IMR-90 (cell line): Measurements from ENCODE around the gene WDR46. TPM values are rescaled to one million over a fixed set of nuclear protein-coding genes. Genes with fewer than 3 reads are reported as not detected.

Source experiments
- ATAC-seq: fragments of 200-7000 bp; cut with Tn5 transposase; 2 replicates; pipeline ENCODE4 v1.9.1; 2020; ENCODE audit warnings: low read depth, mild to moderate bottlenecking, moderate library complexity
- BruUV-seq: library from RNA; stranded (reverse); fragments of 400-500 nt; replicated peaks from 2 replicates; lab custom pipeline; 2021; lab: Mats Ljungman, UMichigan
- CTCF ChIA-PET: fragments of 300-600 bp; formaldehyde crosslinking; extraction: SDS; loops from one replicate; lab custom pipeline; 2021; ENCODE audit warnings: antibody characterized with exemption; lab: Yijun Ruan, JAX
- POLR2A ChIA-PET: fragments of 300-600 bp; sonication (Branson Sonifier 250); formaldehyde crosslinking; loops from one replicate; lab custom pipeline; 2022; ENCODE audit warnings: antibody characterized with exemption; ENCODE audit not compliant: unreplicated experiment; lab: Charles Lee
- DNase-seq: peaks from one replicate; pipeline ENCODE4 v3.0.0; 2013
- H2AFZ ChIP-seq: replicated peaks from 2 replicates; pipeline ENCODE3; 2013; ENCODE audit warnings: low read length, mild to moderate bottlenecking; ENCODE audit not compliant: poor library complexity
- H2AK5ac ChIP-seq: 2 replicates; pipeline ENCODE4 v1.6.1; 2013; ENCODE audit warnings: low read depth, low read length, inconsistent platforms
- H2AK9ac ChIP-seq: replicated peaks from 2 replicates; pipeline ENCODE3; 2013; ENCODE audit warnings: mild to moderate bottlenecking, low read depth, low read length, moderate library complexity; ENCODE audit not compliant: poor library complexity
- H2BK120ac ChIP-seq: 2 replicates; pipeline ENCODE4 v1.6.1; 2013; ENCODE audit warnings: low read depth, low read length, inconsistent platforms
- H2BK15ac ChIP-seq: 3 replicates; pipeline ENCODE4 v1.6.1; 2013; ENCODE audit warnings: low read depth, low read length, inconsistent platforms
- H2BK20ac ChIP-seq: 2 replicates; pipeline ENCODE4 v1.6.1; 2013; ENCODE audit warnings: low read depth, mild to moderate bottlenecking, inconsistent platforms, low read length, moderate library complexity
- H2BK5ac ChIP-seq: 2 replicates; pipeline ENCODE4 v1.6.1; 2013; ENCODE audit warnings: mild to moderate bottlenecking, low read depth, low read length, inconsistent platforms; ENCODE audit not compliant: poor library complexity, severe bottlenecking
- H3K14ac ChIP-seq: replicated peaks from 2 replicates; pipeline ENCODE4 v1.6.1; 2013; ENCODE audit warnings: low read depth, low read length, inconsistent platforms
- H3K18ac ChIP-seq: 2 replicates; pipeline ENCODE4 v1.6.1; 2013; ENCODE audit warnings: low read depth, low read length, control low read depth
- H3K23ac ChIP-seq: 2 replicates; pipeline ENCODE4 v1.6.1; 2013; ENCODE audit warnings: low read depth, low read length, inconsistent platforms
- H3K27ac ChIP-seq: 2 replicates; pipeline ENCODE4 v1.5.1; 2013; ENCODE audit warnings: mild to moderate bottlenecking, control low read depth, low read length; ENCODE audit not compliant: insufficient read depth
- H3K27me3 ChIP-seq: 2 replicates; pipeline ENCODE4 v1.6.1; 2013; ENCODE audit warnings: low read length; ENCODE audit not compliant: control insufficient read depth, insufficient read depth
- H3K36me3 ChIP-seq: 2 replicates; pipeline ENCODE4 v1.6.1; 2013; ENCODE audit warnings: low read length, mixed read lengths; ENCODE audit not compliant: control insufficient read depth, insufficient read depth
- H3K4ac ChIP-seq: 2 replicates; pipeline ENCODE4 v1.6.1; 2013; ENCODE audit warnings: low read depth, low read length, inconsistent platforms
- H3K4me1 ChIP-seq: 2 replicates; pipeline ENCODE4 v1.6.1; 2013; ENCODE audit warnings: low read length, mixed read lengths; ENCODE audit not compliant: control insufficient read depth, insufficient read depth
- H3K4me2 ChIP-seq: 2 replicates; pipeline ENCODE4 v1.6.1; 2013; ENCODE audit warnings: low read depth, mild to moderate bottlenecking, control low read depth, low read length, moderate library complexity
- H3K4me3 ChIP-seq: 2 replicates; pipeline ENCODE4 v1.5.1; 2013; ENCODE audit warnings: low read depth, mild to moderate bottlenecking, control low read depth, low read length, moderate library complexity; ENCODE audit not compliant: insufficient read depth
- H3K56ac ChIP-seq: 2 replicates; pipeline ENCODE4 v1.6.1; 2013; ENCODE audit warnings: low read length, inconsistent platforms; ENCODE audit not compliant: insufficient read depth; ENCODE audit errors: extremely low read depth
- H3K79me1 ChIP-seq, 2 experiments: 2 replicates each; pipeline ENCODE4 v1.6.1; 2013; ENCODE audit warnings: low read length in 2 of 2, inconsistent platforms in 1 of 2, low read depth in 1 of 2
- H3K9ac ChIP-seq: 2 replicates; pipeline ENCODE4 v1.6.1; 2013; ENCODE audit warnings: low read depth, low read length, control low read depth
- H3K9me1 ChIP-seq: 2 replicates; pipeline ENCODE4 v1.6.1; 2013; ENCODE audit warnings: low read length, inconsistent platforms; ENCODE audit not compliant: insufficient read depth
- H3K9me3 ChIP-seq: 2 replicates; pipeline ENCODE4 v1.6.1; 2013; ENCODE audit warnings: low read length; ENCODE audit not compliant: control insufficient read depth, insufficient read depth
- H4K20me1 ChIP-seq: 2 replicates; pipeline ENCODE4 v1.6.1; 2013; ENCODE audit warnings: low read length, inconsistent platforms; ENCODE audit not compliant: insufficient read depth
- H4K5ac ChIP-seq: 2 replicates; pipeline ENCODE4 v1.6.1; 2013; ENCODE audit warnings: mild to moderate bottlenecking, low read depth, low read length, control low read depth
- H4K8ac ChIP-seq, 2 experiments: 2 replicates each; pipeline ENCODE4 v1.6.1; 2013; ENCODE audit warnings: low read depth in 2 of 2, low read length in 2 of 2, control low read depth in 1 of 2, inconsistent platforms in 1 of 2
- H4K91ac ChIP-seq: 2 replicates; pipeline ENCODE4 v1.6.1; 2013; ENCODE audit warnings: low read depth, low read length, inconsistent platforms; ENCODE audit not compliant: insufficient read depth
- BHLHE40 ChIP-seq: fragments of 150-350 bp; IDR thresholded peaks from 2 replicates; pipeline ENCODE4 v1.6.1; 2016; ENCODE audit warnings: mild to moderate bottlenecking, low read depth, low read length
- CEBPB ChIP-seq: IDR thresholded peaks from 2 replicates; pipeline ENCODE4 v1.6.1; 2012; ENCODE audit warnings: low read depth, low read length, improper control_type of control experiment
- CHD1 ChIP-seq: IDR thresholded peaks from 2 replicates; pipeline ENCODE4 v1.6.1; 2012; ENCODE audit warnings: low read depth, low read length, improper control_type of control experiment
- FOS ChIP-seq: fragments of 150-350 bp; IDR thresholded peaks from 2 replicates; pipeline ENCODE4 v1.6.1; 2016; ENCODE audit warnings: low read depth, low read length
- MAFK ChIP-seq: IDR thresholded peaks from 2 replicates; pipeline ENCODE4 v1.6.1; 2012; ENCODE audit warnings: low read depth, low read length, improper control_type of control experiment
- NFE2L2 ChIP-seq: fragments of 150-350 bp; IDR thresholded peaks from 2 replicates; pipeline ENCODE4 v1.6.1; 2016; ENCODE audit warnings: low read depth, mild to moderate bottlenecking, low read length
- POLR2A ChIP-seq: IDR thresholded peaks from 2 replicates; pipeline ENCODE4 v1.6.1; 2012; ENCODE audit warnings: mild to moderate bottlenecking, low read depth, low read length
- RAD21 ChIP-seq: IDR thresholded peaks from 2 replicates; pipeline ENCODE4 v1.6.1; 2012; ENCODE audit warnings: low read length, improper control_type of control experiment
- RCOR1 ChIP-seq: IDR thresholded peaks from 2 replicates; pipeline ENCODE4 v1.6.1; 2012; ENCODE audit warnings: mild to moderate bottlenecking, low read length, improper control_type of control experiment; ENCODE audit not compliant: insufficient replicate concordance
- RFX5 ChIP-seq: IDR thresholded peaks from 2 replicates; pipeline ENCODE4 v1.8.0; 2012; ENCODE audit warnings: low read depth, mild to moderate bottlenecking, low read length, moderate library complexity
- SMC3 ChIP-seq: fragments of 150-350 bp; IDR thresholded peaks from 2 replicates; pipeline ENCODE4 v1.6.1; 2016; ENCODE audit warnings: low read depth, mild to moderate bottlenecking, antibody characterized with exemption, low read length, moderate library complexity
- USF2 ChIP-seq: fragments of 150-350 bp; IDR thresholded peaks from 2 replicates; pipeline ENCODE4 v1.6.1; 2017; ENCODE audit warnings: mild to moderate bottlenecking, antibody characterized with exemption, low read length, low read depth
- WGBS, 2 experiments: methylation state at CpG; one replicate each; pipeline versions ENCODE4 v1.1.5 to v1.1.7; 2013; ENCODE audit warnings: missing lambda C conversion rate in 2 of 2; ENCODE audit not compliant: insufficient read length in 1 of 2; ENCODE audit errors: extremely low coverage in 2 of 2; 5-methylcytosine and 5-hydroxymethylcytosine counted together
- dilution Hi-C: fragments of 300-500 bp; cut with HindIII; formaldehyde crosslinking; loops from one replicate; pipeline ENCODE4 v1.14.3; 2018; ENCODE audit warnings: low sequenced_read_pairs; ENCODE audit not compliant: unreplicated experiment
- in situ Hi-C: fragments of 300-500 bp; cut with MboI; formaldehyde crosslinking; loops from 3 replicates; pipeline ENCODE4 v1.14.3; 2019; ENCODE audit warnings: low sequenced_read_pairs, inconsistent platforms, mixed read lengths
- intact Hi-C: fragments of 100-400 bp; cut with micrococcal nuclease; formaldehyde crosslinking; loops from 2 replicates; pipeline ENCODE4 v1.10.0; 2022
- polyA plus RNA-seq, 3 experiments: library from polyadenylated mRNA; depleted of rRNA; stranded (reverse); fragments of >200 nt; gene quantifications; 2 replicates each; pipeline ENCODE4 v1.2.3, GENCODE V29; 2012; ENCODE audit warnings: low replicate concordance in 1 of 3
- total RNA-seq: library from RNA; depleted of rRNA; stranded (reverse); fragments of >200 nt; gene quantifications from 2 replicates; pipeline ENCODE4 v1.2.3, GENCODE V29; 2012
- TF ChIP-seq, protein P1 (sequence below): conservative IDR thresholded peaks from 2 replicates; pipeline ENCODE4 v1.5.1; 2012; ENCODE audit warnings: mild to moderate bottlenecking, low read depth, low read length, improper control_type of control experiment
- TF ChIP-seq, protein P2 (sequence below): fragments of 150-350 bp; IDR thresholded peaks from 2 replicates; pipeline ENCODE4 v1.6.1; 2016; ENCODE audit warnings: low read depth, mild to moderate bottlenecking, low read length, moderate library complexity, borderline replicate concordance

The WDR46 gene
- total and polyA plus RNA-seq, 2 of the 4 experiments (the other 2 are of a cell fraction) = 73.8 to 81.6 TPM

DNA sequence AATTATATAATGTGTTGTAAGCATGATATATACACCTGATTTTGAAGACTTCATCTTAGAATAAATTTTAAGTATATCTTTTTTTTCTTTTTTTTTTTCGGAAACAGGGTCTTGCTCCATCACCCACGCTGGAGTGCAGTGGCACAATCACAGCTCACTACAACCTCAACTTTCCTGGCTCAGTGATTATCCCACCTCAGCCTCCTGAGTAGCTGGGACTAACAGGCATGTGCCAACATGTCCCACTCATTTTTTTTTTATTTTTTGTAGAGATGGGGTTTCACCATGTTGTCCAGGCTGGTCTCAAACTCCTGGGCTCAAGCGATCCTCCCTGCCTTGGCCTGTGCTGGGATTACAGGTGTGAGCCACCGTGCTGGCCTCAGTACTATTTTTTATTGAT is 34.4 kb downstream of the WDR46 start:
- no CpG with 5 or more reads among the region's 4 CpGs for whole genome bisulfite sequencing, 2 experiments
- no TSS peak for BruUV-seq

More for the DNA sequence above, 34.4 kb downstream of the WDR46 start:
- intact Hi-C loops = no loop called here
- no peaks in the 10 kb centered on the region for H3K27me3 ChIP-seq
- no peak overlapping the region for H3K4me2 ChIP-seq
- H3K27ac ChIP-seq = no peak overlapping the region; the same call in 1 of the 2 replicates
- dilution Hi-C loops = no loop called here
- H2AK5ac ChIP-seq = no peak overlapping the region; the same call in 1 of the 2 replicates
- H3K36me3 ChIP-seq = peaks cover 15% of the 10 kb centered on the region; the same call in 1 of the 2 replicates
- peaks cover 10% of the 10 kb centered on the region for H3K4me1 ChIP-seq
- H3K9me3 ChIP-seq = no peaks in the 10 kb centered on the region
- H2BK15ac ChIP-seq = no peak overlapping the region
- H2BK5ac ChIP-seq = peak overlapping the region; percentile 58
- no peak overlapping the region; the same call in 1 of the 2 replicates for H4K91ac ChIP-seq
- H3K79me1 ChIP-seq = peaks cover 3 to 30% of the 10 kb centered on the region in 2 experiments; a peak in 3 of 4 replicates
- no peak overlapping the region for H2AFZ ChIP-seq
- in situ Hi-C loops = no loop called here
- peaks cover 3% of the 10 kb centered on the region; the same call in 1 of the 2 replicates for H4K20me1 ChIP-seq
- no peak overlapping the region for H3K18ac ChIP-seq
- no peak overlapping the region for H3K4me3 ChIP-seq
- no peak for ATAC-seq
- DNase-seq = no peak
- H4K8ac ChIP-seq = peak overlapping the region in 1 of 2 experiments; percentile 73; a peak in 2 of 4 replicates
- ChIA-PET POLR2A (interaction anchor here (0.5 kb wide), 1 partner anchor 63 kb away, joined by 3 read pairs; no protein-coding TSS in a partner anchor), CTCF (no interaction called here)
- no peak overlapping the region for H3K23ac ChIP-seq
- no peak for TF ChIP-seq SMC3
- TF ChIP-seq, protein P1, sequence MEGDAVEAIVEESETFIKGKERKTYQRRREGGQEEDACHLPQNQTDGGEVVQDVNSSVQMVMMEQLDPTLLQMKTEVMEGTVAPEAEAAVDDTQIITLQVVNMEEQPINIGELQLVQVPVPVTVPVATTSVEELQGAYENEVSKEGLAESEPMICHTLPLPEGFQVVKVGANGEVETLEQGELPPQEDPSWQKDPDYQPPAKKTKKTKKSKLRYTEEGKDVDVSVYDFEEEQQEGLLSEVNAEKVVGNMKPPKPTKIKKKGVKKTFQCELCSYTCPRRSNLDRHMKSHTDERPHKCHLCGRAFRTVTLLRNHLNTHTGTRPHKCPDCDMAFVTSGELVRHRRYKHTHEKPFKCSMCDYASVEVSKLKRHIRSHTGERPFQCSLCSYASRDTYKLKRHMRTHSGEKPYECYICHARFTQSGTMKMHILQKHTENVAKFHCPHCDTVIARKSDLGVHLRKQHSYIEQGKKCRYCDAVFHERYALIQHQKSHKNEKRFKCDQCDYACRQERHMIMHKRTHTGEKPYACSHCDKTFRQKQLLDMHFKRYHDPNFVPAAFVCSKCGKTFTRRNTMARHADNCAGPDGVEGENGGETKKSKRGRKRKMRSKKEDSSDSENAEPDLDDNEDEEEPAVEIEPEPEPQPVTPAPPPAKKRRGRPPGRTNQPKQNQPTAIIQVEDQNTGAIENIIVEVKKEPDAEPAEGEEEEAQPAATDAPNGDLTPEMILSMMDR = no peak
- no peak for TF ChIP-seq BHLHE40
- TF ChIP-seq MAFK = no peak
- no peak for TF ChIP-seq RFX5
- no peak for TF ChIP-seq RAD21
- no peak for TF ChIP-seq CEBPB
- TF ChIP-seq, protein P2, sequence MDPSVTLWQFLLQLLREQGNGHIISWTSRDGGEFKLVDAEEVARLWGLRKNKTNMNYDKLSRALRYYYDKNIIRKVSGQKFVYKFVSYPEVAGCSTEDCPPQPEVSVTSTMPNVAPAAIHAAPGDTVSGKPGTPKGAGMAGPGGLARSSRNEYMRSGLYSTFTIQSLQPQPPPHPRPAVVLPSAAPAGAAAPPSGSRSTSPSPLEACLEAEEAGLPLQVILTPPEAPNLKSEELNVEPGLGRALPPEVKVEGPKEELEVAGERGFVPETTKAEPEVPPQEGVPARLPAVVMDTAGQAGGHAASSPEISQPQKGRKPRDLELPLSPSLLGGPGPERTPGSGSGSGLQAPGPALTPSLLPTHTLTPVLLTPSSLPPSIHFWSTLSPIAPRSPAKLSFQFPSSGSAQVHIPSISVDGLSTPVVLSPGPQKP = no peak
- no peak for TF ChIP-seq FOS
- no peak for TF ChIP-seq USF2
- TF ChIP-seq RCOR1 = no peak
- TF ChIP-seq NFE2L2 = no peak
- TF ChIP-seq CHD1 = no peak
- no peak for TF ChIP-seq POLR2A
- H3K56ac ChIP-seq = no peak overlapping the region
- peak overlapping the region; percentile 76 for H2AK9ac ChIP-seq
- no peak overlapping the region for H3K9ac ChIP-seq
- no peak overlapping the region for H4K5ac ChIP-seq
- no peak overlapping the region for H3K14ac ChIP-seq
- no peak overlapping the region for H3K4ac ChIP-seq
- H2BK120ac ChIP-seq = 0 out of 2 replicates have a peak overlapping the region, but pooled peaks have one; percentile 23
- peaks cover 11% of the 10 kb centered on the region for H3K9me1 ChIP-seq
- H2BK20ac ChIP-seq = no peak overlapping the region
